HAP-1 (cell line): Measurements from ENCODE around the gene TPTE.
"Not testable (repeated sequence)": the region's sequence is repeated elsewhere in the genome, so short reads cannot be mapped to it uniquely, and the experiment has no call there.

Experiments
- DNase-seq, 2 experiments: peaks; one replicate each; pipeline ENCODE4 v3.0.0-alpha.2; 2016 to 2020; ENCODE audit warnings: low spot score in 2 of 2
- H3K27me3 ChIP-seq: fragments of 250-450 bp; sonication (Bioruptor Pico); 2 replicates; pipeline ENCODE4 v1.5.1; 2020; ENCODE audit warnings: low read depth, mild to moderate bottlenecking, moderate library complexity
- H3K36me3 ChIP-seq: fragments of 250-450 bp; sonication (Bioruptor Pico); replicated peaks from 2 replicates; pipeline ENCODE4 v1.5.1; 2020; ENCODE audit warnings: mild to moderate bottlenecking
- H3K4me1 ChIP-seq: fragments of 250-450 bp; sonication (Bioruptor Pico); 2 replicates; pipeline ENCODE4 v1.5.1; 2020; ENCODE audit warnings: mild to moderate bottlenecking
- H3K4me3 ChIP-seq: fragments of 250-450 bp; sonication (Bioruptor Pico); 2 replicates; pipeline ENCODE4 v1.5.1; 2020; ENCODE audit warnings: mild to moderate bottlenecking, moderate library complexity
- H3K9me3 ChIP-seq: fragments of 250-450 bp; sonication (Bioruptor Pico); 2 replicates; pipeline ENCODE4 v1.5.1; 2020; ENCODE audit warnings: mild to moderate bottlenecking, moderate library complexity
- in situ Hi-C: fragments of 300-500 bp; cut with MboI; formaldehyde crosslinking; loops from 3 replicates; pipeline ENCODE4 v1.14.3; 2020; ENCODE audit warnings: low sequenced_read_pairs, inconsistent platforms, mixed read lengths

Gene TPTE

GRCh38 chr21:10521091-10521598, at the start of gene TPTE:
Gene TPTE, plus strand, starts transcription at chr21:10521583. Its CDS starts 17,141 bp downstream, at chr21:10538724.
- DNase-seq: no peak
- Histone ChIP-seq H3K4me3 (no peak within 1 kb of the TSS), H3K9me3 (peaks cover 12% of the 10 kb centered on the region), H3K27me3 (no peaks in the 10 kb centered on the region), H3K4me1 (no peaks in the 10 kb centered on the region), H3K36me3 (no peaks in the 10 kb centered on the region)
- in situ Hi-C loops: no loop called here

GRCh38 chr21:10471999-10472398, 49.4 kb upstream of the TPTE start:
- H3K9me3 ChIP-seq, H3K4me1 ChIP-seq, in situ Hi-C loops, DNase-seq, H3K36me3 ChIP-seq, H3K4me3 ChIP-seq, H3K27me3 ChIP-seq: not testable (repeated sequence)

- H3K4me3 ChIP-seq, DNase-seq, H3K9me3 ChIP-seq, H3K36me3 ChIP-seq, H3K27me3 ChIP-seq, H3K4me1 ChIP-seq, in situ Hi-C loops: not testable (repeated sequence)
Observed at GRCh38 chr21:10477794-10478193, 43.6 kb upstream of the TPTE start.

GRCh38 chr21:10479875-10480274, 41.5 kb upstream of the TPTE start:
- DNase-seq, in situ Hi-C loops, H3K27me3 ChIP-seq, H3K4me3 ChIP-seq, H3K4me1 ChIP-seq, H3K36me3 ChIP-seq, H3K9me3 ChIP-seq: not testable (repeated sequence)

- H3K4me3 ChIP-seq, H3K27me3 ChIP-seq, H3K9me3 ChIP-seq, in situ Hi-C loops, H3K4me1 ChIP-seq, H3K36me3 ChIP-seq, DNase-seq: not testable (repeated sequence)
Observed at GRCh38 chr21:10484864-10485263, 36.5 kb upstream of the TPTE start.

GRCh38 chr21:10490453-10490852, 30.9 kb upstream of the TPTE start:
- H3K4me1 ChIP-seq, DNase-seq, H3K36me3 ChIP-seq, H3K27me3 ChIP-seq, H3K4me3 ChIP-seq, H3K9me3 ChIP-seq, in situ Hi-C loops: not testable (repeated sequence)

GRCh38 chr21:10511116-10511515, 10.3 kb upstream of the TPTE start:
- Histone ChIP-seq H3K27me3 (no peaks in the 10 kb centered on the region), H3K4me3 (no peak overlapping the region), H3K4me1 (no peaks in the 10 kb centered on the region), H3K9me3 (no peaks in the 10 kb centered on the region), H3K36me3 (no peaks in the 10 kb centered on the region)
- in situ Hi-C loops: no loop called here
- no peak for DNase-seq

GRCh38 chr21:10516889-10517288, 4.5 kb upstream of the TPTE start:
- peaks cover 12% of the 10 kb centered on the region for H3K9me3 ChIP-seq
- H3K4me3 ChIP-seq, H3K4me1 ChIP-seq, in situ Hi-C loops, H3K36me3 ChIP-seq, DNase-seq, H3K27me3 ChIP-seq: not testable (repeated sequence)

- H3K4me1 ChIP-seq, H3K36me3 ChIP-seq, in situ Hi-C loops, H3K4me3 ChIP-seq, DNase-seq, H3K27me3 ChIP-seq: not testable (repeated sequence)
- peaks cover 12% of the 10 kb centered on the region for H3K9me3 ChIP-seq
Observed at GRCh38 chr21:10517904-10518303, 3.5 kb upstream of the TPTE start.

GRCh38 chr21:10521835-10522500, 585 bp downstream of the TPTE start:
- H3K9me3 ChIP-seq: peaks cover 16% of the 10 kb centered on the region
- DNase-seq, H3K4me1 ChIP-seq, H3K36me3 ChIP-seq, in situ Hi-C loops, H3K4me3 ChIP-seq, H3K27me3 ChIP-seq: not testable (repeated sequence)

- no peak for DNase-seq
- Histone ChIP-seq H3K9me3 (peaks cover 28% of the 10 kb centered on the region), H3K4me3 (no peak overlapping the region), H3K27me3 (no peaks in the 10 kb centered on the region), H3K36me3 (no peaks in the 10 kb centered on the region), H3K4me1 (no peaks in the 10 kb centered on the region)
- in situ Hi-C loops: no loop called here
Observed at GRCh38 chr21:10539956-10540355, 18.6 kb downstream of the TPTE start.

GRCh38 chr21:10544376-10544775, 23.0 kb downstream of the TPTE start:
- in situ Hi-C loops, H3K27me3 ChIP-seq, DNase-seq, H3K36me3 ChIP-seq, H3K4me3 ChIP-seq, H3K4me1 ChIP-seq: not testable (repeated sequence)
- H3K9me3 ChIP-seq: peaks cover 35% of the 10 kb centered on the region

- in situ Hi-C loops: not testable (repeated sequence)
Observed at GRCh38 chr21:10547868-10548267, 26.5 kb downstream of the TPTE start.

GRCh38 chr21:10548331-10548954, 27.1 kb downstream of the TPTE start:
- H3K27me3 ChIP-seq, H3K4me3 ChIP-seq, H3K4me1 ChIP-seq, DNase-seq, in situ Hi-C loops, H3K36me3 ChIP-seq: not testable (repeated sequence)
- H3K9me3 ChIP-seq: peaks cover 28% of the 10 kb centered on the region

More at GRCh38 chr21:10547868-10548267, 26.5 kb downstream of the TPTE start:
- H3K27me3 ChIP-seq, H3K4me1 ChIP-seq, H3K36me3 ChIP-seq, DNase-seq, H3K4me3 ChIP-seq: not testable (repeated sequence)
- peaks cover 32% of the 10 kb centered on the region for H3K9me3 ChIP-seq
